Measurements from ENCODE around the gene EIF4B.

GRCh38 chr12:53004582-53004981 is 1.7 kb upstream of the EIF4B start:
- TF ChIP-seq PPARA (CRISPR knock-in tag; IDR thresholded peaks at IDR 0.05; ENCODE audit: borderline replicate concordance) (no peak), TCF4 (CRISPR knock-in tag; IDR thresholded peaks at IDR 0.05; ENCODE audit: borderline replicate concordance) (no peak), PATZ1 (CRISPR knock-in tag; IDR thresholded peaks at IDR 0.05; ENCODE audit: borderline replicate concordance) (no peak), ZC3H10 (CRISPR knock-in tag; IDR thresholded peaks at IDR 0.05) (no peak), TOX (CRISPR knock-in tag; IDR thresholded peaks at IDR 0.05; ENCODE audit: borderline replicate concordance) (no peak), ZNF565 (CRISPR knock-in tag; conservative IDR thresholded peaks at IDR 0.05; ENCODE audit: low read depth) (no peak), CSRNP3 (CRISPR knock-in tag; IDR thresholded peaks at IDR 0.05) (no peak), ARNTL (CRISPR knock-in tag; IDR thresholded peaks at IDR 0.05; ENCODE audit: borderline replicate concordance, low read depth) (no peak), TSHZ2 (CRISPR knock-in tag; IDR thresholded peaks at IDR 0.05) (no peak)

Measured in SK-N-SH treated with all-trans-retinoic acid at 6 μM for 48 hours (cell line).